Measurements from ENCODE around the gene GDAP1L1.

DNA sequence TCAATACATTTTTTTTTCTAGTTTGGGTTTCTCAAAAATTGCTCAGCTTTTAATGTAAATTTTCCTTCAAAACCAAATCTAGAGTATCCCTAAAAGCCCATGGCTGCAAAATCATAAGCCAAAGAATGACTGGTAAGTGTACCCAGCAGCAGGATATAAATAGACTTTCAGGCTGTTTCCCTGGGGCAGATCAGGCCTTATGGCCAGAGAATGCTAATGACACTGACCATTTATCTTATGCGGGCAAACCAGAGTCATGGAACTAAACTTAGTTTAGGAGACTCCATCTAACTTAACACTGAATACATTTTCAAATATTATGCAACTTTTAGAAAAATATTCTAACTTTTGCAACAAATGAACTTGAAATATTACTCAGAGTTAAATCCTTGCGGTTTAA is 43.9 kb upstream of the GDAP1L1 start:
- TF ChIP-seq, protein P1, sequence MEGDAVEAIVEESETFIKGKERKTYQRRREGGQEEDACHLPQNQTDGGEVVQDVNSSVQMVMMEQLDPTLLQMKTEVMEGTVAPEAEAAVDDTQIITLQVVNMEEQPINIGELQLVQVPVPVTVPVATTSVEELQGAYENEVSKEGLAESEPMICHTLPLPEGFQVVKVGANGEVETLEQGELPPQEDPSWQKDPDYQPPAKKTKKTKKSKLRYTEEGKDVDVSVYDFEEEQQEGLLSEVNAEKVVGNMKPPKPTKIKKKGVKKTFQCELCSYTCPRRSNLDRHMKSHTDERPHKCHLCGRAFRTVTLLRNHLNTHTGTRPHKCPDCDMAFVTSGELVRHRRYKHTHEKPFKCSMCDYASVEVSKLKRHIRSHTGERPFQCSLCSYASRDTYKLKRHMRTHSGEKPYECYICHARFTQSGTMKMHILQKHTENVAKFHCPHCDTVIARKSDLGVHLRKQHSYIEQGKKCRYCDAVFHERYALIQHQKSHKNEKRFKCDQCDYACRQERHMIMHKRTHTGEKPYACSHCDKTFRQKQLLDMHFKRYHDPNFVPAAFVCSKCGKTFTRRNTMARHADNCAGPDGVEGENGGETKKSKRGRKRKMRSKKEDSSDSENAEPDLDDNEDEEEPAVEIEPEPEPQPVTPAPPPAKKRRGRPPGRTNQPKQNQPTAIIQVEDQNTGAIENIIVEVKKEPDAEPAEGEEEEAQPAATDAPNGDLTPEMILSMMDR (conservative IDR thresholded peaks at IDR 0.05; ENCODE audit: low read length), result no peak
- TF ChIP-seq EZH2phosphoT487 (IDR thresholded peaks at IDR 0.05; ENCODE audit: borderline replicate concordance, low read depth, low read length), result no peak
